Dermis blood vessel endothelial cell (primary cell): ENCODE measurements around the gene FOXI1. TPM values are rescaled to one million over a fixed set of nuclear protein-coding genes. Genes with fewer than 3 reads are reported as not detected.
"Not testable (repeated sequence)": the region's sequence is repeated elsewhere in the genome, so short reads cannot be mapped to it uniquely, and the experiment has no call there.

ENCODE experiments used
- DNase-seq: peaks from one replicate; pipeline ENCODE4 v3.0.0; 2010
- total RNA-seq: library from RNA; depleted of rRNA; stranded (reverse); fragments of >200 nt; gene quantifications from 2 replicates; pipeline ENCODE4 v1.2.3, GENCODE V29; 2014

FOXI1 gene
- total RNA-seq, 1 donor from 2014 or later = not detected

- DNase-seq = peak; percentile 77
These were observed 26.7 kb downstream of the FOXI1 start for GRCh38 chr5:170132269-170132975.

GRCh38 chr5:170132976-170133448, 27.3 kb downstream of the FOXI1 start:
- DNase-seq = no peak

- peak; percentile 46 for DNase-seq
These were observed 30.2 kb downstream of the FOXI1 start for GRCh38 chr5:170135796-170136490.

- peak; percentile 65 for DNase-seq
These were observed 30.8 kb downstream of the FOXI1 start for GRCh38 chr5:170136506-170136905.

GRCh38 chr5:170137694-170138214, 32.1 kb downstream of the FOXI1 start:
- DNase-seq = no peak

GRCh38 chr5:170138273-170138672, 32.6 kb downstream of the FOXI1 start:
- DNase-seq = peak; percentile 19

GRCh38 chr5:170139786-170140335, 34.2 kb downstream of the FOXI1 start:
- DNase-seq = no peak

- not testable (repeated sequence) for DNase-seq
These were observed 35.5 kb downstream of the FOXI1 start for GRCh38 chr5:170141196-170141595.

GRCh38 chr5:170141636-170142035, 35.9 kb downstream of the FOXI1 start:
- DNase-seq = no peak

GRCh38 chr5:170142196-170142595, 36.5 kb downstream of the FOXI1 start:
- DNase-seq = no peak

- DNase-seq = no peak
These were observed 37.4 kb downstream of the FOXI1 start for GRCh38 chr5:170143091-170143490.

GRCh38 chr5:170143710-170144109, 38.0 kb downstream of the FOXI1 start:
- DNase-seq = no peak

- DNase-seq = no peak
These were observed 38.8 kb downstream of the FOXI1 start for GRCh38 chr5:170144286-170145023.

GRCh38 chr5:170145462-170145861, 39.8 kb downstream of the FOXI1 start:
- no peak for DNase-seq

- no peak for DNase-seq
These were observed 41.5 kb downstream of the FOXI1 start for GRCh38 chr5:170147051-170147752.

- DNase-seq = no peak
These were observed 42.1 kb downstream of the FOXI1 start for GRCh38 chr5:170147753-170148264.

GRCh38 chr5:170148430-170149205, 42.9 kb downstream of the FOXI1 start:
- no peak for DNase-seq

GRCh38 chr5:170149206-170149515, 43.5 kb downstream of the FOXI1 start:
- DNase-seq = no peak

GRCh38 chr5:170150713-170151096, 45.0 kb downstream of the FOXI1 start:
- DNase-seq = no peak

GRCh38 chr5:170151097-170151831, 45.6 kb downstream of the FOXI1 start:
- peak; percentile 86 for DNase-seq

- DNase-seq = no peak
These were observed 47.1 kb downstream of the FOXI1 start for GRCh38 chr5:170152767-170153166.
